ENCODE measurements around the gene TRMT61B. TPM values are rescaled to one million over a fixed set of nuclear protein-coding genes. Genes with fewer than 3 reads are reported as not detected.
A peak's percentile ranks its signal among the peaks of the same experiment; 100 is the strongest.

TRMT61B gene
- total and polyA plus RNA-seq, 9 of the 15 experiments (the other 6 are each of a cell fraction or from before 2014, with no cell fraction given), result 13.2 to 28.3 (median 19.5) TPM

DNA sequence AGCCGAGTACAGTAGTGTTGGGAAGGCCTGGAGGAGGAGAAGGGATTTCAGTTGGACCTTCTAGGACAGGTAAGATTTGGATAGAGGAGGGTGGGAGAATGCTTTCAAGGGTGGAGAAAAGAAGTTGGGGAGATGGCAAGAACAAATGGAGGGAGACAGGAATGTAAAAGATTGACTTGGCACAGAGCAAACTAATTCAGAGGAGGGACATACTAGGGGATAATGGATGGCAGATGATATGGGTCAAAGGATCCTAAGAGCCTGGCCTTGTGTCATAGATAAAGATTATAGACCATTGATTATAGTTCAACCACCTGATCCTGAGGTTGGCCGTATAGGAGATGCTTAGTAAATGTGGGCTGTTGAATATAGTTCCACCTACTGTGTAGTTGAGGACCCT is 36.7 kb upstream of the TRMT61B start:
- 93% methylated on average over 2 of the region's 2 CpGs for WGBS (ENCODE audit: insufficient coverage, low coverage, missing lambda C conversion rate)
- H4K20me1 ChIP-seq (replicated peaks; ENCODE audit: control insufficient read depth, insufficient read depth, low read length), result peaks cover under 1% of the 10 kb centered on the region; the same call in 1 of the 2 replicates
- TF ChIP-seq NCOA2 (IDR thresholded peaks at IDR 0.05; ENCODE audit: partially characterized antibody in 2 of 2) (no peak), NFE2L1 (tag; IDR thresholded peaks at IDR 0.05; ENCODE audit: borderline replicate concordance, low read depth) (no peak), RAD51 (IDR thresholded peaks at IDR 0.05; ENCODE audit: borderline replicate concordance, low read depth) (no peak), NCOA1 (IDR thresholded peaks at IDR 0.05; ENCODE audit: low read depth) (no peak), ESRRA (IDR thresholded peaks at IDR 0.05; ENCODE audit: borderline replicate concordance, low read depth) (no peak), FOXM1 (IDR thresholded peaks at IDR 0.05; ENCODE audit: low read depth) (no peak), FOXM1 (CRISPR knock-in tag; IDR thresholded peaks at IDR 0.05; ENCODE audit: low read depth) (no peak), RNF2 (IDR thresholded peaks at IDR 0.05) (no peak), TAF9B (IDR thresholded peaks at IDR 0.05; ENCODE audit: partially characterized antibody) (peak; percentile 12), ZNF12 (CRISPR knock-in tag; IDR thresholded peaks at IDR 0.05) (no peak), SAP30 (IDR thresholded peaks at IDR 0.05; ENCODE audit: borderline replicate concordance, insufficient read depth, low read depth, low read length, poor library complexity, severe bottlenecking) (no peak), ZNF830 (CRISPR knock-in tag; IDR thresholded peaks at IDR 0.05) (no peak), EP300 (IDR thresholded peaks at IDR 0.05; ENCODE audit: low read length) (no peak), CHCHD3 (CRISPR knock-in tag; IDR thresholded peaks at IDR 0.05) (no peak)
- TF ChIP-seq, protein P1, sequence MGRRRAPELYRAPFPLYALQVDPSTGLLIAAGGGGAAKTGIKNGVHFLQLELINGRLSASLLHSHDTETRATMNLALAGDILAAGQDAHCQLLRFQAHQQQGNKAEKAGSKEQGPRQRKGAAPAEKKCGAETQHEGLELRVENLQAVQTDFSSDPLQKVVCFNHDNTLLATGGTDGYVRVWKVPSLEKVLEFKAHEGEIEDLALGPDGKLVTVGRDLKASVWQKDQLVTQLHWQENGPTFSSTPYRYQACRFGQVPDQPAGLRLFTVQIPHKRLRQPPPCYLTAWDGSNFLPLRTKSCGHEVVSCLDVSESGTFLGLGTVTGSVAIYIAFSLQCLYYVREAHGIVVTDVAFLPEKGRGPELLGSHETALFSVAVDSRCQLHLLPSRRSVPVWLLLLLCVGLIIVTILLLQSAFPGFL (CRISPR knock-in tag; IDR thresholded peaks at IDR 0.05), result no peak
- TF ChIP-seq, protein P2, sequence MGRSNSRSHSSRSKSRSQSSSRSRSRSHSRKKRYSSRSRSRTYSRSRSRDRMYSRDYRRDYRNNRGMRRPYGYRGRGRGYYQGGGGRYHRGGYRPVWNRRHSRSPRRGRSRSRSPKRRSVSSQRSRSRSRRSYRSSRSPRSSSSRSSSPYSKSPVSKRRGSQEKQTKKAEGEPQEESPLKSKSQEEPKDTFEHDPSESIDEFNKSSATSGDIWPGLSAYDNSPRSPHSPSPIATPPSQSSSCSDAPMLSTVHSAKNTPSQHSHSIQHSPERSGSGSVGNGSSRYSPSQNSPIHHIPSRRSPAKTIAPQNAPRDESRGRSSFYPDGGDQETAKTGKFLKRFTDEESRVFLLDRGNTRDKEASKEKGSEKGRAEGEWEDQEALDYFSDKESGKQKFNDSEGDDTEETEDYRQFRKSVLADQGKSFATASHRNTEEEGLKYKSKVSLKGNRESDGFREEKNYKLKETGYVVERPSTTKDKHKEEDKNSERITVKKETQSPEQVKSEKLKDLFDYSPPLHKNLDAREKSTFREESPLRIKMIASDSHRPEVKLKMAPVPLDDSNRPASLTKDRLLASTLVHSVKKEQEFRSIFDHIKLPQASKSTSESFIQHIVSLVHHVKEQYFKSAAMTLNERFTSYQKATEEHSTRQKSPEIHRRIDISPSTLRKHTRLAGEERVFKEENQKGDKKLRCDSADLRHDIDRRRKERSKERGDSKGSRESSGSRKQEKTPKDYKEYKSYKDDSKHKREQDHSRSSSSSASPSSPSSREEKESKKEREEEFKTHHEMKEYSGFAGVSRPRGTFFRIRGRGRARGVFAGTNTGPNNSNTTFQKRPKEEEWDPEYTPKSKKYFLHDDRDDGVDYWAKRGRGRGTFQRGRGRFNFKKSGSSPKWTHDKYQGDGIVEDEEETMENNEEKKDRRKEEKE (IDR thresholded peaks at IDR 0.05; ENCODE audit: borderline replicate concordance in 1 of 2, control insufficient read depth in 1 of 2, low read depth in 2 of 2, low read length in 1 of 2), result no peak
- TF ChIP-seq, protein P3, sequence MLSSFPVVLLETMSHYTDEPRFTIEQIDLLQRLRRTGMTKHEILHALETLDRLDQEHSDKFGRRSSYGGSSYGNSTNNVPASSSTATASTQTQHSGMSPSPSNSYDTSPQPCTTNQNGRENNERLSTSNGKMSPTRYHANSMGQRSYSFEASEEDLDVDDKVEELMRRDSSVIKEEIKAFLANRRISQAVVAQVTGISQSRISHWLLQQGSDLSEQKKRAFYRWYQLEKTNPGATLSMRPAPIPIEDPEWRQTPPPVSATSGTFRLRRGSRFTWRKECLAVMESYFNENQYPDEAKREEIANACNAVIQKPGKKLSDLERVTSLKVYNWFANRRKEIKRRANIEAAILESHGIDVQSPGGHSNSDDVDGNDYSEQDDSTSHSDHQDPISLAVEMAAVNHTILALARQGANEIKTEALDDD (IDR thresholded peaks at IDR 0.05), result no peak
- TF ChIP-seq, protein P4, sequence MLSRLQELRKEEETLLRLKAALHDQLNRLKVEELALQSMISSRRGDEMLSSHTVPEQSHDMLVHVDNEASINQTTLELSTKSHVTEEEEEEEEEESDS (CRISPR knock-in tag; IDR thresholded peaks at IDR 0.05), result no peak

More for the DNA sequence above, 36.7 kb upstream of the TRMT61B start:
- intact Hi-C loops (cut with micrococcal nuclease), result no loop called here
- Histone ChIP-seq H3K27me3 (ENCODE audit: control insufficient read depth in 2 of 2, insufficient read depth in 2 of 2, low read length in 2 of 2) (no peaks in the 10 kb centered on the region), H3K9ac (ENCODE audit: insufficient read depth in 1 of 2, low read depth in 2 of 2, low read length in 2 of 2) (no peak overlapping the region), H3K79me2 (ENCODE audit: control insufficient read depth, insufficient read depth, low read length) (peaks cover 94% of the 10 kb centered on the region), H3K36me3 (ENCODE audit: control insufficient read depth, insufficient read depth, low read length) (peaks cover 94% of the 10 kb centered on the region), H3K4me2 (ENCODE audit: insufficient read depth, low read length) (no peak overlapping the region), H2AFZ (ENCODE audit: low read depth, low read length) (no peak overlapping the region), H3K9me1 (ENCODE audit: control insufficient read depth, insufficient read depth, low read length) (no peaks in the 10 kb centered on the region), H3K9me3 (replicated peaks; ENCODE audit: control insufficient read depth, insufficient read depth, low read depth, low read length) (no peaks in the 10 kb centered on the region), H3K27ac (ENCODE audit: extremely low read depth, low read depth, low read length) (no peak overlapping the region), H3K4me3 (no peak overlapping the region), H3K4me1 (replicated peaks in 1 of 2; ENCODE audit: control insufficient read depth in 2 of 2, insufficient read depth in 2 of 2, low read length in 2 of 2) (no peaks in the 10 kb centered on the region; a peak in 1 of 5 replicates)
- DNase-seq (ENCODE audit: extremely low read depth in 1 of 4, low spot score in 3 of 4), result no peak
- ChIA-PET CTCF (ENCODE audit: low intra/inter-chr PET ratio) (no interaction called here), POLR2A (interaction anchor here (0.6 to 4.8 kb wide), 2 partner anchors 10 to 16 kb away, joined by 3 to 29 read pairs; no protein-coding TSS in a partner anchor)
- in situ Hi-C loops (cut with MboI), result no loop called here
- no peak for FAIRE-seq
- BruUV-seq (replicated peaks), result no TSS peak
- ATAC-seq, result no peak
